NCI-H1417 treated with DMSO at 0.1 percent for 48 hours (cell line): ENCODE data around the gene TMEM132D.

Experiments used
- DNase-seq: peaks from one replicate; lab custom pipeline; 2025; lab: John Stamatoyannopoulos, UW

Gene TMEM132D

DNA sequence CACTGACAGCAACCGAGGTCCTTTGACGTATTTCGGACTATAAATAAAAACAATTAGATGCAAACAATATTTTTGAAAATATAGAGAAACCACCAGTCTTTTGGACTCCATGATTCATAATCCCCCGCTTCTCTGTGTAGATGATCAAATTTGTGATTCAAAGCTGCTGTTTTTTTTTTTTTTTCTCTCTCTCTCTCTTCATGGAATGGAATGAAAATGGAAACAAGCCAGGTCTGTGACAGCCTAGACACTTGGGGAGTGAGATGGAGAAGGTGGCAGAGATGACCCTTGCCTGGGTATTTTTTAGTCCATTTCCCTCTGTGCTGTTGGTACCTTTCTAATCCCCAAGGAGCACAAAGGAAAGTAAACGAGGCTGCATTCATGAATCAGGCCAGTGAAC, 802.0 kb downstream of the TMEM132D start:
- DNase-seq: no peak

DNA sequence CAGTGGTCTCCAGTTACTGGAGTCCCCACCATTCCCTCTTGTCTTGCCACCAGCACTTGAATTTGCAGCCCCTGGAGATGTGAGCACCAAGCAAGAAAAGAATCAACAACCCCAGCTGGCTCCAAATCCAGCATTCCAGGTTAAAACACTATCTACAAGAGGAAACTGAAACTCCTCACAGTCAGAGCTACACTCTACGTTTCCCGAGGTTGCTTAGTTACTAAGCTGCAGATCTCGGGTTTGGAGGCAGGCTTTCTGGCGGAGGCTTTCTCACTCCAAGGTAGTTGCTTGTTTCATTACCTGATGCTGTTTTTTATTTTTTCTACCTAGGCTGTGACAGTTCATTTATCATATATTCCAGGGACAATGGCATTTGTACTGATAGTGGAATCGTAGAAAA, 802.4 kb downstream of the TMEM132D start:
- DNase-seq: no peak

DNA sequence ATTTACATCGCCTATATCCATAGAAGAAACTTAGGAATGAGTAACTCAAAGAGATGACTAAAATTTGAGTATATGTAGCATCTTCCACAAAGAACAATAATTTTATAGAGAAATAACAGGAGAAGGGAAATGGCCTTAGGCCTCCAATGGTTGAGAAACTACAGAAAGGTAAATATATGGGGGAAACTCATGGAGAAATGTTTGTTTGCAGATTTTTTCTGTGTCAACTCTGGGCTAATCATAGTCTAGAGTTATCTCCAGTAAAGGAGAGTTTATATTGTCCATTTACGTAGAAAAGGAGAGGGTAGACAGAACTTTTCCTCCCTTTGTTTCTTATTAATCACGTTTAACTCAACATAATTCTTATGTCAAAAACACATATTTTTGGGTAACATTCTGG, 806.4 kb downstream of the TMEM132D start:
- no peak for DNase-seq

DNA sequence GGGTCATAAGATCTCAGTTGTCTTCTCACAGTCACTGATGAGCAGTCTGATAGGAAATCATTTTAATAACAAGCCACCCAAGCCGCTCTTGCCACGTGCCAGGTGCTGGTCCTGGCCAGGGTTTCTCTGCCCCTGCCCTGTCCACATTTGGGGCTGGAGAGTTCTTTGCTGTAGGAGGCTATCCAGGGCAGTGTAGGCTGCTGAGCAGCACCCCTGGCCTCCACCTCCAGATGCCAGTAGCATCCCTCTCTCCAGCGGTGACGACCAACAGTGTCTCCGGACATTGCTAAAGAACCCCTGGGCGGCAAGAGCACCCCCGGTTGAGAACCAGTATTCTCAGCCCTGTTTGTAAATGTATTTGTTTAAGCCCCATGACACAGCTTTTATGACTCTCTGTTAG, 806.9 kb downstream of the TMEM132D start:
- no peak for DNase-seq

DNA sequence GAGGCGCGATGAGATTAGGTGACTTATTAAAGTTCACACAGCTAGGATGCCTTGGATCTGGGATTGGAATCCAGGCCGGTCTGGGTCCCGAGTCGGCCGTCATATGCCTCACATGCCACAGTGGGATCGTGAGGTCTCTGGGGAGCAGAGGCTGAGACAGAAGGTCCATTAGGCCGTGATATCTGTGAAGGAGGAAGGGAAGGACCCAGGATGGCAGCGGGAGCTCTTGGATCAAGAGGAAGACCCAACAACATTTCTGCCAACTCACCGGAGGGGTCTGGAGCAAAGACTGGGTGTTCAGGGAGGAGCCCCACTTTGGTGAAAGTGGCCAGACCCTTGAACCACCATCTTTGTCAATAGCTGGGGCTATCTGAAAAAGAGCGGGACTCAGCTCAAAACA, 807.6 kb downstream of the TMEM132D start:
- DNase-seq: no peak

DNA sequence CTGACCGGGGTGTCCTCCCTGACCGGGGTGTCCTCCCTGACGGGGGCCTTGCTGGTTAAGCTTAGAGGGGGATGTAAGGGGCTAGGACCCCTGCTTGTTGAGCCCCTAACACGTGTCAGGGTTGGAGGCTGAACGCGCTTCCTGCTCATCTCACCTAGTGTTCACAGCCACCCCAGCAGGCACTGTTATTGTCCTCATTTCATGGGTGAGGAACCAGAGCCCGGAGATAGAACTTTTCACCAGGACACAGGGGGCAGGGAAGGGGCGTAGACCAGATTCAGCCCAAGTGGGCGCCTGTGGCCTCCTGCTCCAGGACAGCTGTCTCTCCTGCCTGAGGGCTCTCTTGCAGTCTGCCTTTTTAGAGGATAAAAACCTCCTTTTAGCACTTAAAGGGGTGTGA, 814.2 kb downstream of the TMEM132D start:
- no peak for DNase-seq

DNA sequence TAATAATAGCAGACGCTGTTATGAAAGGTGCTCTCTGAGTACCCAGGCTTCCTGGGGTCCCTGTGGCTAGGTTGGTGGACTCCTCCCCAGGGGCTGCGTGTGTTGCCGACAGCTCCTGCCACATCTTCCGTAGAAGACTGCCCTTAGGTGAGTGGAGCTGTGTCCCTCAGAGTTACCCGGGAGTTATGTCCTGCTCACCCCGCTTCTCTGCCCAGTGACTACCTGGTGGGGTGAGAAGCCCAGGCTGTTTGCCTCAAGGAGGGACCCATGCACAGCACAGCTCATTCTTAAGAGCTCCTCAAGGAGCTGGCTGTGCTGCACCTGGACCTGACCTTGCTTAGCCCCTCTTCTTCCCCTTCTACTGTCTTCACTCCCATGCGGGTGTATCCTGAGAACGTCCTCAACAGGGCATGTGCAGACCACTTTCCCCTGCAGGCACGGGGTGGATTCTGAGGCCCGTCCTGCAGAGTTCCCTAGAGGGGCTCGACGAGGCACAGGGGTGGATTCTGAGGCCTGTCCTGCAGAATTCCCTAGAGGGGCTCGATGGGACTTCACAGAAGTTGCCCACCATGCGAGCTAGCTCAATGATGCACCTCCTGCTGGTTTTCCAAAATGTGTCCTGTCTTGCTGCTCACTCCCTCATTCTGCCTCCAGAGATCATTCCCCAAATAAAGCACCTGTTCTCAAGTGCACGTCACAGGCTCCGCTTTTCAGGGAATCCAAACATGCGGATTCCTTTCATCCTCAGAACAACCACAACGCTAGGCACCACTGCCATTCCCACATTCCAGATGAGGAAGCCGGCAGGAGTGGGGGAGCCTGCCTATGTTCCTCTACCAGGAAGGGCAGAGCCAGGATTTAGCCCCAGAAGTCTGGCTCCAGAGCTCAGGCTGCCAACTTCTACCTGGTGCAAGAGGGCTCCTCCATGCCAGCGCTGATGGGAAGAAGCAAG, 818.7 kb downstream of the TMEM132D start:
- no peak for DNase-seq

DNA sequence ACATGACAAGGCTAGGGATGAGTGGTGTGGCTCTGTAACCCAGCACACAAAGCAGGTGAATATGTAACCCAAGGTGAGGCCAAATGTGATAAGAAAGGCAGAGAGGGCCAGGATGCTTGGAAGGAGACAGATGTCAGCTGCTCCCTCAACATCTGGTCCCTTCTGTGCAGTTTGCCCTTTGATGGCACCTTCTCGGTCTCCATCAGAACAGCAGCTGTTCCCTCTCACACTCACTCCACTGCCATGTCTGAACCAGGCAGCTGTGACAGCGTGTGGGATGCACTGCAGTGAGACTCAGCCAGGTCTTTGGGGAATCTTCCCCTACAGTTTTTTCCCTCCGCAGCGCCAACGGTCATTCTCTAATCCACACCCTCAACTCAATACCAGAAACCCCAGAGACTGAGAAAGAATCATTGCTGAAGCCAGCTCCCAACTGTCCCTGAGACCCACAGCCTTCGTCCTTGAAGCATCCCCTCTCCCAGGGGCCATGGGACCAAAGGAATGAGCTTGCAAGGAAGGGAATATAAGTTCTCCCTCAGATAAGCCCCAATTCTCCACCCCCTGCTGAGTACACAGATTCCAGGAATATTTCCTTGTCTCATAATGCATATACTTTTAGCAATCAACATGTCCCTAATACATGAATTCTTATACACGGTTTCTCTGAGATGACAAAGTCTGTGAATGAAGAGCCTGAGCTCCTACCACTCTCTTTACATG, 820.5 kb downstream of the TMEM132D start:
- DNase-seq: no peak

DNA sequence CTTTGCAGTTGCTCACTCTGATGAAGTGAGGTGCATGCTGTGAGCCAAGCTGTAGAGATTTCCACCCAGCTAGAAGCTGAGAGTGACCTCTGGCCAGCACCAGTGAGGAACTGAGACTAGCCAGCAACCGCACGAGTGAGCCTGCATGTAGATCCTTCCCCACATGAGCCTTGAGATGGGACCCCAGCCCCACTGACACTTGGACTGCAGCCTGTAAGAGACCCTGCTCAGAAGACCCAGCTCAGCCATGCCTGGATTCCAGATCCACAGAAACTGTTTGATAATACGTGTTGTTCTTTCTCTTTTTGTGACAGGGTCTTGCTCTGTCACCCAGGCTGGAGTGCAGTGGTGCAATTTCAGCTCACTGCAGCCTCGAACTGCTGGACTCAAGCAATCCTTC, 821.4 kb downstream of the TMEM132D start:
- no peak for DNase-seq

DNA sequence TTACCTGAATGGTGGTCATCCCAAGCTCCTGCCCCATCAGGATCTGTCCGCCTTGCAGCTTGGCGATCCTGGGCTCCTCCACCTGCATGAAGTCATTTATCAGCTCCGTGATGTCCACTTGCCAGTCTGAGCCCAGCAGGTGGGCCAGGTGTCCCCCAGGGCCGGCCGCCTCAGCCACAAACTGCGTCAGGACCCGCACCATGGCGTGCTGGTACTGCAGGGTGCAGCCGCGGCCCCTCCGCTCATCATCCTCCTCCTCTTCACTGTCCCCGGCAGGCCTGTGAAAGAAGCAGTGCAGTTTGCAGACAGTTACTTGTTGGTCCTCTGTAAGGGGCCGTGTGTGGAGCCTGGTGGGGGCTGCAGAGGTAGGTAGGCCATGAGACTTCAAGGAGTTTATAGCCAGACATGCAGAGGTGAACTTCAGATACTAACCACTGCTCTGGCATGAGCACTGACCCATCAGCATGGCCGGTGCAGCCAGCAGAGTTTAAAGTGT, 822.0 kb downstream of the TMEM132D start:
- DNase-seq: no peak

DNA sequence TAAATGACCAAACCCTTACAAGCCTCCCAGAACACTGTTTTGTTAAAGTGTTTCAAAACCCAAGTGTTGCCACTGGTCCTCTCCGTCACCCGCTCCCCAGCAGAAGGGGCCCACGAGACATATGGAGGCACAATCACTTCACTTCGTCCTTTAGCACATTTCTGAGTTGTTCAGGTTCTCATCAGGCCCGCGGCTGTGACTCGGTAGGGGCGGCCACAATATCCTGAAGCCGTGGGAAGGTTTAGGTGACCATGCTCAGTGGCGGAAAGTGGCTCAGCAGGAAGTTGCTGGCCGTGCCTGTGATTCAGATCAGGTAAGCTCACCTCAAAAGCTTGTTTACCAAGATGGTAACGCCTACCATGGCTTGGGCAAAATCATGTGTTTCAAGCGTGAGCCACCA, 823.0 kb downstream of the TMEM132D start:
- DNase-seq: no peak

DNA sequence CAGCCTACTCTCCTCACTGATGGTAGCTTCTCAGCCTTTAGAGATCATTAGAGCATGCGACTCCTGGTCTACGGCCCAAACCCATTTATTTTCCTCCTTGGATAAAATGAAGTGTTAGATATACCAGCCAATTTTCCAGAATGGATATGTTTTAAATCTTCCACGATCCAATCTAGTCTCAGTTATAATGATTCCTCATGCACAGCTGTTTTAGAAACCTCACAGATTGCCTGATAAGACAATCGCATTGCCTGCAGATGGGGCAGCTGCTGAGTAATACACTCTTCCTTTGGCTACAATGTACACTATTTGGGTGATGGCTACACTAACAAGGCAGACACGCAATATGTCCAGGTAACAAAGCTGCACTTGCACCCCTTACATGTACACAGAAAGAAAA, 823.4 kb downstream of the TMEM132D start:
- DNase-seq: no peak

DNA sequence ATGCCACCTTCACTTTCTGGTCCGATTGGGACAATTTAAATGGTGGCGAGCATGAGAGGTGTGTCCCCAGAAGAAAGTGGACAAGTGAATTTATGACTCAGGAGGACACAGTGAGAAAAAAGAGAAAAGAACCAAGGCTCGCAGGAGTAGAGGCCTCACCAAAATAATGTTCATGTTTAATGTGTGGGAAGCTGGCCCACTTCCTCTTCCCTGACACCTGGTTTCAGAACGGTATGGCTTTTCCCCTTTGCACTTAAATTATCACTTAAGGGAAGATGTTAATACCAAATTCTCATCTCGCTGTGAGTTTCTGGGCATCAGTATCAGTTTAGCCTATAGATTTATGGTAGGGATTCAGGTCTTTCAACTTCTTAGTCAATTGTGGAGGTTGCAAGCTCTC, 824.1 kb downstream of the TMEM132D start:
- no peak for DNase-seq

DNA sequence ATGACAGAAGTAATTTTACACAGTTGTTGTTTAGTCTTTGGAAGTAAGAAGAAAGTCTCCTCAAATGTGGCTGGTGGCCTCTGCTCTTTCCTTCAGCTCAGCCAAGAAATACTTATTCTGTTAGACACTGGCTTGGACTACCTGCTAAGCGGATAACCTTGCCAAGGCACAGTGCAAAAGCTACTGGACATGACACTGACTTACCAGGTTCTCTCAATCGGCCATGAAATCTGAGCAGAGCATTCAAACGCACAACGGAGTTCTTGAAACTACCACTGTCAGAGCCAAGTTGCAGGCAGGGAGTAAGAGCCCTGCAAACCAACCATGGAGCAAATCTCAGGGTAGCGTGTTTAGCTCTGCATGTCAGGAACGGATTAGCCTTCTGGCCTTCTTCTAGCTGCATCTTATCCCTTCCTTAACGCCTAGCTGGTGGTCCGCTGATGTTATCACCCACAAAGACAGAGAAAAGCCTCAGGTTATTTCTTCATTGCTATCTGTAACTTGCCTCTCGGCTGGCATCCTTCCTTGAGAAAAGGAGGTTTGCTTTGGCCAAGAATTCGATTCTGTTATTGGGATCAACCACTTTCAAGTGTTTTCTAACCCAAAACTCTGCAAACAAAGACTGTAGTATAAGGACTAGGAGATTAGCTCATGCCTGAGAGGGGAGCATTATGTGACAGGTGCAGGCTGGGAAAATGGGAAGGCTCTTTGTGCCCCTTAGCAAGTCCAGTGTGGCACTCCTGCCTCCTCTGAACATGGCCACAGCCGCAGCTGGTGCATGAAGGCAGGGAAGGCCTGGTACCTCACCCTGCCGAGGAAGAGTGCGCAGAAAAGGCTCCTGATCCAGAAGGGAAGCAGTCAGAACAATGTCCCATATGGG, 827.1 kb downstream of the TMEM132D start:
- no peak for DNase-seq

DNA sequence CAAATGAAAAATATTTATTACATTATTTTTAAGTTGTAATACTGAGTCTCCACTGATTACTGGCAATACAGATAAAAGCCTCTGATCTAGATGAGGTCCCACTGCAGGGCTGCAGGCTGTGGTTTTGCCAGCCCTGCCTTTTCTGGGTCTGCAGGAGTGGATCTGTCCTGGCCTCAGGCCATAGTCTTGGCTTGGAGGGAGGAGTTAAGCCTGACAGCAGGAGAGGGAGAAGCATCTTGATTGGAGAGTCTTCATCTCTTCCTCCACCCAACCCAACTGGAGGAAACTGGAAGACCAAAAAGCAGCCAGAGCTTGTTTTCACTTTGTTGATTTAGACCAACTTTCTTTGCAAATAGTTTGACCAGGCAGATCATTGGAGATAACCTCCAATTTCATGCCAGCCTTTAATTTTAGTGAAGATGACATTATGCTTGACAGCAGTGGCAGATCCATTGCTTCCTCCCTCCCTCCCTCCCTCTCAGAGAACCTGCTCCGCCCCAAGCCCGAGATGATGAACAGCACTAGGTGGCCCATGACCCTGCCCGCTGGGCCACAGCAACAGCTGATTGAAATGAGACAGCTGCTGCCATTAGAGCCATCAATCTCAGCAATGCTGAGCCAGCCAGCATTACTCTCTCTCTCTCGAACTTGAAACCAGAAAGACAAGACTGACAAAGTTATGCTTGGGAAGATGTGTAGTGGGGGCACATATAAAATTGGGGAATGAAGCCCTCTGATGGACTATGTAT, 828.2 kb downstream of the TMEM132D start:
- no peak for DNase-seq

DNA sequence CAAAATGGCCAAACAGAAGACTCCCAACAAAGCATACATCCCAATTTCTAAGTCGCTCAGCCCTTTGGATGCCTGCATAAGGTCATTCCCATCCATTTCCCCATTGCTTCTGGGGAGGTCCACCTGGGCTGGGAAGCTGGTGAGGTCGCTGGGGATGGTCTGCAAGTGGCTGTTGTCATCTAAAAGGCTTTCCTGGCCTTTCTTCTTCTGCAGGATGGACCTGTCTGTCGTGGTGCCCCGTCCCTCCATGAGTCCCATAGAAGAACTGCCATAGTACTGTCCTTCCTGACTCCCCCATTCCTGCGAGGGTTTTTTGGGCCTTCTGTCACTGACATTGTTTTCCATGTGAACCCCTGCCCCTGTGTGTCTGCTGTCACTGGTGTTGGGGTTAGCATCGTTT, 829.4 kb downstream of the TMEM132D start:
- DNase-seq: no peak

DNA sequence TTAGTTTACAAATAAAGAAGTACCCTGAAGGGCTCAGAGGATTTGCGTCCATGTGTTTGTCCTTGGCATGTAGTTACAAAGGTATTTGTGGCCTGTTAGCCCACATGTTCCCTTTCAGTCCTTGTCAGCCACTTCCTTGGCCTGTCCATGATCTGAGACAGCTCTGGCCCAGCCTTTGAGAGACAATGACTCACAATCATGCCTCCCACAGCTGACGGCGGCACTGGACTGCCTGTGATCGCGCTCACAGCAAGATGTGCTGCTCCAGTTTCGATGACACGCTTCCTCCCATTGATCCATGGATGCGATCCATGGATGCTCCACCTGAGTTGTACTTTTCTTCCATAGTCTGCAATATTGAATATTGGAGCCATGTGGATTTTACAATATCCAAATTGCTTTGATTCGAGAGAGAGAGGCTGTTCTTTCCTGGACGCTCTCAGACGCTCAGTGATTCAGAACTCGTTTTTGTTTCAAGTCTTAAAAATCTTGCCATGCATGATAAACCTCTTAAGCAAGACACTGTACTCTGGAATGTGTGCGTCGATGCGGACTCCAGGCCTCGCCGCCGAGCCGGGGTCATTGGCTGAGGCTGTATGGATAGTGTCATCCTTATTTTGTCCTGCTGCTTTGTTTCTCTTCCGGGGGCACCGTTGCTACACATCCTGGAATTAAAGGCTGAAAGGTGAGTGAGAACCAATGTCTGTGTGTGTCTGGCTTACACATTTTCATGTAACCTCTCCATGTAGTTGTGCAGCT, 830.5 kb downstream of the TMEM132D start:
- DNase-seq: no peak

DNA sequence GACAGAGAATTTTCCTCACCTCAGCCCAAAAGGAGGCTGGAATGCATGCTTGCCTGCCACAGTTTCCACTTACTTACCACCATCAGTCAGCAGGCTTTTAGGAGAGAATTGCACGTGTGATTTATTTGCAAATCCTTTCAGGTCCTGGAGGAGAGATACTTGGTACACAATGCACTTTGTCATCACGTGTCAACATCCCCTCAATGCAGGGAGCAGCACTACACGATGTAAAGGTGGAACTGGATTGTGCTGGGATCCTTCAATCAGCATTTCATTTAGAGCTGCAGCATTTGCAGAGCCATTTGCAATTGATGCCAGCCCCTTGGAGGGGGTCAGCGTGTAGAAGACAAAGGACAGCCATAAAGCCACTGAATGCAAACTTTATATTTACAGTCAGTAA, 832.5 kb downstream of the TMEM132D start:
- no peak for DNase-seq

DNA sequence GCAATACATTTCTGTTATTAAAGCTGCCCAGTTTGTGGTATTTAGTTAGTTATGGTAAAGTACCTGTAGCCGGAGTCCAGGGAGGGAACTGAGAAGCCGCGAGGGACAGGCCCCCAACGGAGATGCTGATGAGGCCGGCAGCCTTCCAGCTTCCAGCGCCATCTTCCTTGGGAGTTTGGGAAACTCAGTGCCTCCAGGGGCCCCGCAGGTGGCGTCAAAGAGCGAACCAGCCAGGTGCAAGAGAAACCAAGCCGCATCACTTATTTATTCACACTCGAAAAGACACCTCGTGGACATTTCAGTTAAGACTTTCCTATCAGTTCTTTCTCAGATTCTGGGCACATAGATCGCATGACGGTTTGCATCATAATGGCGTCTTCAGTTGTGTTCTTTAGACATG, 833.9 kb downstream of the TMEM132D start:
- no peak for DNase-seq

DNA sequence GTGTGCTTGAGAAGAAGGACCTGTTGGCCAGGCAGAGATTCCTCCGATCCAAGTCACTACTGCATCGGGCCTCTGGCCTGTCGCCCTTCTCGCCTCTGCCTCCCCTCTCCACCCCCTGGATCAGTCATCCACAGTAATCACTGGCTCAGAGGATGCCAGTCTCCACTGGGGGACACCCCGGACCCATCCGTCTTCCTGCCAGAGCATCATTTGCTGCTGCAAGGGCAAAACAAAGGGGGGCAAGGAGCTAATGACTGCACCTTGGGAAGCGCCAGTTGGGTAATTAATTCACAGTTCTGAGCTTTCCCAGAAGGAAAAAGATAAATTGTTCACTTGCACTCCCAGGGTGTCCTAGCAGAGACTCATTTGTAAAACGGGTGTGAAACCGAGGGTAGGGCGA, 835.1 kb downstream of the TMEM132D start:
- no peak for DNase-seq

DNA sequence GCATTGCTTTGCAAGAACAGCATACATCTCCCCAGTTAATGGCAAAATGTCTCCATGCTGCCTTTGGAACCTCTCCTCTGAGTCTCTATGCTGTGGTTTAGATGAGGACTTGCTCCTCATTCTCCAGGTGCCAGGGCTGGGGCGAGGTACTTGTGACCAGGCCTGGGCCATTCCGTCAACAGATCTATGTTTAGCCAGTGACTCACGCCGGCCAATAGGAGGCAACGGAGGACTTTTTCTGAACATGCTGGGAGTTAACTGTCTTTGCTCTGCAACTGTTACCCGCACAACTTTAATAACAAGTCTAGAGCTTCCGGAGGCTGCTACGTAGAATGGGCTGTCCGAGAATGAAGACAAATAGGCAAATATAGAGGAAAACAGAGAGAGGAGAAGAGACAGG, 836.3 kb downstream of the TMEM132D start:
- no peak for DNase-seq
